ENCODE measurements around the gene LRRC7.

The LRRC7 gene

DNA sequence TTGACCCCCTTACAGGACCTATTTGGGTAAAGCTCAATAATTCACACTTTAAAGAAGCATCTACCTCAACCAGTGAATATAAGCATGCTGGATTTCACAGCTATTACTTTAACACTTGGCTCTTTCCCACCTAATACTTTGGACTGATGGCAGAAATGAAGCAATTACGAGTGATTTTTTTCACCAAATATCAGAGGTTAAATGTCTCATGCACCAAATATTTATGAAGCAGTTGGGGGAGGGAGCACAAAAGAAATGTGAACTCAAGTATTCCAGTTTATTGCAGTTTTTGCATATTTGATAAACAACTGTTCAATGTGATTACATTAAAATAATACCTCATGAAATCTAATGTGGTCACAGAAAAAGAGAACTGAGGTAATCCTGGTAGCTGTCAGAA is 223.6 kb downstream of the LRRC7 start:
- no peak for TF ChIP-seq EGR1 (IDR thresholded peaks at IDR 0.05)
- TF ChIP-seq YY1 (IDR thresholded peaks at IDR 0.05; ENCODE audit: low read depth), result no peak
- TF ChIP-seq TAF1 (IDR thresholded peaks at IDR 0.05; ENCODE audit: low read depth), result no peak
- no peak for TF ChIP-seq EP300 (IDR thresholded peaks at IDR 0.05; ENCODE audit: borderline replicate concordance)
- TF ChIP-seq, protein P1, sequence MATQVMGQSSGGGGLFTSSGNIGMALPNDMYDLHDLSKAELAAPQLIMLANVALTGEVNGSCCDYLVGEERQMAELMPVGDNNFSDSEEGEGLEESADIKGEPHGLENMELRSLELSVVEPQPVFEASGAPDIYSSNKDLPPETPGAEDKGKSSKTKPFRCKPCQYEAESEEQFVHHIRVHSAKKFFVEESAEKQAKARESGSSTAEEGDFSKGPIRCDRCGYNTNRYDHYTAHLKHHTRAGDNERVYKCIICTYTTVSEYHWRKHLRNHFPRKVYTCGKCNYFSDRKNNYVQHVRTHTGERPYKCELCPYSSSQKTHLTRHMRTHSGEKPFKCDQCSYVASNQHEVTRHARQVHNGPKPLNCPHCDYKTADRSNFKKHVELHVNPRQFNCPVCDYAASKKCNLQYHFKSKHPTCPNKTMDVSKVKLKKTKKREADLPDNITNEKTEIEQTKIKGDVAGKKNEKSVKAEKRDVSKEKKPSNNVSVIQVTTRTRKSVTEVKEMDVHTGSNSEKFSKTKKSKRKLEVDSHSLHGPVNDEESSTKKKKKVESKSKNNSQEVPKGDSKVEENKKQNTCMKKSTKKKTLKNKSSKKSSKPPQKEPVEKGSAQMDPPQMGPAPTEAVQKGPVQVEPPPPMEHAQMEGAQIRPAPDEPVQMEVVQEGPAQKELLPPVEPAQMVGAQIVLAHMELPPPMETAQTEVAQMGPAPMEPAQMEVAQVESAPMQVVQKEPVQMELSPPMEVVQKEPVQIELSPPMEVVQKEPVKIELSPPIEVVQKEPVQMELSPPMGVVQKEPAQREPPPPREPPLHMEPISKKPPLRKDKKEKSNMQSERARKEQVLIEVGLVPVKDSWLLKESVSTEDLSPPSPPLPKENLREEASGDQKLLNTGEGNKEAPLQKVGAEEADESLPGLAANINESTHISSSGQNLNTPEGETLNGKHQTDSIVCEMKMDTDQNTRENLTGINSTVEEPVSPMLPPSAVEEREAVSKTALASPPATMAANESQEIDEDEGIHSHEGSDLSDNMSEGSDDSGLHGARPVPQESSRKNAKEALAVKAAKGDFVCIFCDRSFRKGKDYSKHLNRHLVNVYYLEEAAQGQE (IDR thresholded peaks at IDR 0.05; ENCODE audit: low read depth), result no peak
- no peak for TF ChIP-seq TCF12 (IDR thresholded peaks at IDR 0.05; ENCODE audit: low read depth)
- TF ChIP-seq, protein P2, sequence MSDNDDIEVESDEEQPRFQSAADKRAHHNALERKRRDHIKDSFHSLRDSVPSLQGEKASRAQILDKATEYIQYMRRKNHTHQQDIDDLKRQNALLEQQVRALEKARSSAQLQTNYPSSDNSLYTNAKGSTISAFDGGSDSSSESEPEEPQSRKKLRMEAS (IDR thresholded peaks at IDR 0.05), result no peak
- TF ChIP-seq ZBTB7A (IDR thresholded peaks at IDR 0.05; ENCODE audit: low read depth), result no peak
- TF ChIP-seq CEBPB (IDR thresholded peaks at IDR 0.05), result no peak
- TF ChIP-seq CREB1 (IDR thresholded peaks at IDR 0.05; ENCODE audit: low read depth), result no peak

DNA sequence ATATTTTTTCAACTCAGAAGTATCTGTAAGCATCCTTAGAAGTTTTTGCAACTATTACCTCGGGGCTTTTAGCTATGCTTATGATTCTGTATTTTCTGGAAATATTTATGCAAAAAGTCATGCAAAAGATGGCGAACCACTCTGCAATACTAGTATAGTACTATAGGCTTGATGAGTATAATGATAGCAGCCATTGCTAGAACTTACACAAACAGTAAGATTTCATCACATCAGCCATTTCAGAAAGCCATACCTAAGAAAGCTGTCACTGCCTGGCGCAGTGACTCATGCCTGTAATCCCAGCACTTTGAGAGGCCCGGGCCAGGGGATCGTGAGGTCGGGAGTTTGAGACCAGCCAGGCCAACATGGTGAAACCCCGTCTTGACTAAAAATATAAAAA is 227.1 kb downstream of the LRRC7 start:
- TF ChIP-seq YY1 (IDR thresholded peaks at IDR 0.05; ENCODE audit: low read depth) (no peak), RAD21 (IDR thresholded peaks at IDR 0.05; ENCODE audit: low read depth) (no peak), FOXM1 (IDR thresholded peaks at IDR 0.05; ENCODE audit: borderline replicate concordance, low read depth) (no peak), CREB1 (IDR thresholded peaks at IDR 0.05; ENCODE audit: low read depth) (no peak), CEBPB (IDR thresholded peaks at IDR 0.05) (no peak), EGR1 (IDR thresholded peaks at IDR 0.05) (no peak), NFIC (IDR thresholded peaks at IDR 0.05) (no peak)
- TF ChIP-seq, protein P2 (IDR thresholded peaks at IDR 0.05), result no peak

- no peak for TF ChIP-seq EGR1 (IDR thresholded peaks at IDR 0.05)
- TF ChIP-seq, protein P1 (IDR thresholded peaks at IDR 0.05; ENCODE audit: low read depth), result no peak
- no peak for TF ChIP-seq CREB1 (IDR thresholded peaks at IDR 0.05; ENCODE audit: low read depth)
- TF ChIP-seq ZBTB7A (IDR thresholded peaks at IDR 0.05; ENCODE audit: low read depth), result no peak
- TF ChIP-seq, protein P2 (IDR thresholded peaks at IDR 0.05), result no peak
- no peak for TF ChIP-seq EP300 (IDR thresholded peaks at IDR 0.05; ENCODE audit: borderline replicate concordance)
- no peak for TF ChIP-seq CEBPB (IDR thresholded peaks at IDR 0.05)
- no peak for TF ChIP-seq TCF12 (IDR thresholded peaks at IDR 0.05; ENCODE audit: low read depth)
- no peak for TF ChIP-seq NFIC (IDR thresholded peaks at IDR 0.05)
- no peak for TF ChIP-seq YY1 (IDR thresholded peaks at IDR 0.05; ENCODE audit: low read depth)
- TF ChIP-seq, protein P3, sequence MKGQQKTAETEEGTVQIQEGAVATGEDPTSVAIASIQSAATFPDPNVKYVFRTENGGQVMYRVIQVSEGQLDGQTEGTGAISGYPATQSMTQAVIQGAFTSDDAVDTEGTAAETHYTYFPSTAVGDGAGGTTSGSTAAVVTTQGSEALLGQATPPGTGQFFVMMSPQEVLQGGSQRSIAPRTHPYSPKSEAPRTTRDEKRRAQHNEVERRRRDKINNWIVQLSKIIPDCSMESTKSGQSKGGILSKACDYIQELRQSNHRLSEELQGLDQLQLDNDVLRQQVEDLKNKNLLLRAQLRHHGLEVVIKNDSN (IDR thresholded peaks at IDR 0.05), result no peak
- TF ChIP-seq TAF1 (IDR thresholded peaks at IDR 0.05; ENCODE audit: low read depth), result no peak
These were observed 247.2 kb downstream of the LRRC7 start for GRCh38 chr1:69814926-69815325.

DNA sequence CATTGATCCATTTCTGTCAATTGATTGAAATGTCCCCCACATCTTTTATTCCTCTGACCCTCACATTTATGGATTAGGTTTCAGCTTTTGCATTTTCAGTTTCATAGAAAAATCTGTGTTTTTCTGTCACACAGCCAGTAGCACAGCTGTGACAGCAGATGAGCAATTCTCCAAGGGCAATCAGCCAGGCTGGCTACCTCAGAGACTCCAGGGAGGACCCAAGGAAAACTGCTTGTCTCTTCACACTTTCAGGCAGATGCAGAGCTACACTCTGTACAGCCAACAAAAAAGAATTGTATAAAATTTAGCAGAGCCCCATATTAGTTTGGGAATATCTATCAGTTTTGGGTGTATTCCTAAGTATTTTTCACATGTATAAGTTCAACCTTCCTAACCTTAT is 257.2 kb downstream of the LRRC7 start:
- no peak for TF ChIP-seq FOXM1 (IDR thresholded peaks at IDR 0.05; ENCODE audit: borderline replicate concordance, low read depth)
- TF ChIP-seq, protein P2 (IDR thresholded peaks at IDR 0.05), result no peak

- TF ChIP-seq RAD21 (IDR thresholded peaks at IDR 0.05; ENCODE audit: low read depth) (no peak), CEBPB (IDR thresholded peaks at IDR 0.05) (0 out of 2 replicates have a peak, but pooled peaks have one; percentile 20)
These were observed 260.0 kb downstream of the LRRC7 start for GRCh38 chr1:69827732-69828131.

- TF ChIP-seq EP300 (IDR thresholded peaks at IDR 0.05; ENCODE audit: borderline replicate concordance) (no peak), TAF1 (IDR thresholded peaks at IDR 0.05; ENCODE audit: low read depth) (no peak), TCF12 (IDR thresholded peaks at IDR 0.05; ENCODE audit: low read depth) (no peak), TEAD4 (IDR thresholded peaks at IDR 0.05) (no peak), NFIC (IDR thresholded peaks at IDR 0.05) (no peak), EGR1 (IDR thresholded peaks at IDR 0.05) (no peak), ZBTB7A (IDR thresholded peaks at IDR 0.05; ENCODE audit: low read depth) (no peak), FOXM1 (IDR thresholded peaks at IDR 0.05; ENCODE audit: borderline replicate concordance, low read depth) (no peak), CEBPB (IDR thresholded peaks at IDR 0.05) (no peak), CREB1 (IDR thresholded peaks at IDR 0.05; ENCODE audit: low read depth) (no peak)
- TF ChIP-seq, protein P2 (IDR thresholded peaks at IDR 0.05), result no peak
- TF ChIP-seq, protein P3 (IDR thresholded peaks at IDR 0.05), result no peak
These were observed 265.8 kb downstream of the LRRC7 start for GRCh38 chr1:69833536-69833935.
